NCI-H526 (cell line): Measurements from ENCODE around the gene SLCO3A1.
"Not testable (repeated sequence)": the region's sequence is repeated elsewhere in the genome, so short reads cannot be mapped to it uniquely, and the experiment has no call there.

ENCODE experiments used
- DNase-seq, 2 experiments: peaks; one replicate each; lab custom pipeline; 2025; lab: John Stamatoyannopoulos, UW

SLCO3A1 gene

DNA sequence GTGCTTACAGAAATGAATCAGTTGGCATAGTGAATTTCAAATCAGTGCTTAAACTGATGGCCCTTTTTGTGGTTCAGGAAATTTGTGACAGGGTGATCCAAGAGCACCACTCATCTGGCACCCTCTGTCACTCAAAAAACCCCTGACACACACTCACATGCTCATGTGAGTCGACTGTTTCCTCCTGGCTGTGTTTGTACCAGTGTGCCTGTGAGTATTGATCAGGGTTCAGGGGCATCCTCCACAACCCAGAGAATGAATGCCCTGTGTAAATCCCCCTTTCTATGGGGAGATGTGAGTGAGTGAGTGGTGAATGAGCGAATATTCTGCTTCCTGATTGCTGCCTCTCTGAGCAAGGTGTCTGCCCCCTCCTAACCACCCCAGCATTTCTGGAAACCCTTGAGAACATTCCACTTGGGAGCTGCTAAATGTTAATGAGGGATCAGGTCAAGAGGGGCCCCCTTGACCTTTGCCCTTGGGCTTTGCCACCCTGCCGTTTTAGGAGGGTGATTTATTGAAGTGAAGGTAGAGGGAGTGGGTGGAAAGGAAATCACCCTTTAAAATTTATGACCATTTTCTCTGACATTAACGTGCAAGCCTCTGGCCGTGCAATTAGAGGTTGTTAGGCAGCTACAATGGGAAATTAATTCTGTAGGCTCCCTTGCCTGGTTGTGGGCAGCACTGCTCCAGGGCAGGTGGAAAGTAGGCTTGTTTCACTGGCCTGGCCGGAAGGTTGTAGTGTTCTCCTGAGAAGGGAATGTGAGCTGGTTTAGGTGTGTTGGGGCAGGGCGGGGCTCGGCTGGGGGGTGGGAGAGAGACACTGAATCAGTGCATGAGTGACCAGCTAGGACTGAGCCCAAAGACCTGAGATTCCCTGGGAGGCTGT lies 87.2 kb downstream of the SLCO3A1 start:
- DNase-seq: peak in 1 of 2 experiments; percentile 27

DNA sequence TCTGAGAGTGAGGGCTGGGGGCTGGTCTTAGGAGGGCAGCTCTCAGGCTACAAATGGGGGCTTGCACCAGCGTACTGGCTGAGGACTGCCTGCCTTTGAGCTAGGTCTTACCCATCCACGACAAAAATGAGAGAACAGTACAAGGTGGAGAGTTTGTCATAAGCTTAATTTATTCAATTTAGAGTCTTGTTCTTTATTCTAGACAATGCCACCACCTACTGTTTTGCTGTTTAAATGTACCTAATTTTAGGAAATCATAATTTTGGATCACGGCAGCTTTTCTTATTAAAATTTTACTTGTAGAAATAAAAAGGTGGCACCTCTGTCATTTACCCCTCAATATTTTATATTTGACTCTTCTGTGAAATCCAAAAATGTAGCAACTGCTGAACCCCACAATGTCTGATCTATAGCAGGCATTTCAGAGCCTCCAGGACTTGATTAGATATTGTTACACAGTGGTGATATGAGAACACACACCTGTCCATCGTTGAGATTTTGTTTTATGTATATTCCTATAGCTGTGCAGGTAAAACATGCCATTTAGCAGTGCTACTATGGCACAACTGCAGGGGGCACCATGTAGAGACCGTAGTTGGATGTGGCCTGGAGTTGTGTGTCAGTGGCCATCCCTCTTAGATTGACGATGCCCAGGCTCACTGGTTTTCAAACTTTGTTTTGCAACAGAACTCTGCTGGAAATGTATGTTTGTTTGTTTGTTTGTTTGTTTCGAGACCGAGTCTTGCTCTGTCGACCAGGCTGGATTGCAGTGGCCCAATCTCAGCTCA lies 88.6 kb downstream of the SLCO3A1 start:
- DNase-seq: no peak

DNA sequence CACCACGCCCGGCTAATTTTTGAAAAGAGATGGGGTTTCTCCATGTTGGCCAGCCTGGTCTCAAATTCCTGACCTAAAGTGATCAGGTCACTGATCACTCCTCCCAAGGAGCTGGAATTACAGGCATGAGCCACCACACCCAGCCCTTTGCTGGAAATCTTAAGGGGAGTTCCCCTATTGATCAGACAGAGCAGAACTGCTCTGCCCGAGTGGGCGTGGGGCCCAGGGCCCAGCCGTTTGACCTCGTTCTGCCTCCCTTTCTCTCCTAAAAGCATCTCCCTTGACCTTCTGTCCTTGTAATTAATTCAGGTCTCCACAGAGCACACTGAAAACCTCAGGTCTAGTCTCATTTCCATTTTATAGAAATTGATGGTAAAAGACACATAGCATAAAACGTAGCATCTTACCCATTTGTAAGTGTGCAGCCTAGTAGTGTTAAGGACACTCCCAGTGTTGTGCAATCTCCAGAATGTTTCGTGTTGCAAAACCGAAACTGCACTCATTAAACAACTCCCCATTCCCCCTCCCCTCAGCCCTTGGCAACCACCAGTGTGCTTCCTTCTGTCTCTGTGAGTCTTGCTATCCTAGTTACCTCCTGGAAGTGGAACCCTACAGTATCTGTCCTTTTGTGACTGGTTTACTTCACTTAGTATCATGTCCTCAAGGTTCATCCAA lies 89.3 kb downstream of the SLCO3A1 start:
- DNase-seq: peak; percentile 34 to 48

GRCh38 chr15:91944331-91944730 lies 90.8 kb downstream of the SLCO3A1 start:
- DNase-seq: no peak

- no peak for DNase-seq
Measured at GRCh38 chr15:91945385-91945784, 91.9 kb downstream of the SLCO3A1 start.

- DNase-seq: no peak
Measured at GRCh38 chr15:91946075-91946474, 92.6 kb downstream of the SLCO3A1 start.

GRCh38 chr15:91946581-91947292 lies 93.2 kb downstream of the SLCO3A1 start:
- DNase-seq: no peak

DNA sequence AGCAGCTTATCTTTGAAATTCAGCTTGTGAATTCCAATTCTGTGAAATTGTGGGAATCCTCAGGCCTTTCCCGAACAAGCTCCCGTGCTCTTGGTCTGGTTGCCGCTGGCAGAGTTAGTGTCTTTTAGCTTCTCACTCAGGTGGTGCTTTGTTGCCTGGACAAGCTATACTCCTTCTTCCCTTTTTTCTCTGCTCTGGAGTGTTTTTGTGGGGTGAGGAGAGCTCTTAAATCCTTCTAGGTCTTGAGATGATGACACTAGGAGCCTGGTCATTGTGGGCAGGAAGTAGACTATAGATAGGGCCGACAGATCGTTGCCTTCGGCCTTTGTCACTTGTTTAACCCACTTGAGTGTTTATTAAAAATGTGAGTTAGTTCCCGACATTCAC lies 93.8 kb downstream of the SLCO3A1 start:
- no peak for DNase-seq

GRCh38 chr15:91947683-91948608 lies 94.4 kb downstream of the SLCO3A1 start:
- DNase-seq: no peak

- DNase-seq: no peak
Measured at GRCh38 chr15:91949361-91949760, 95.9 kb downstream of the SLCO3A1 start.

GRCh38 chr15:91950054-91950453 lies 96.5 kb downstream of the SLCO3A1 start:
- no peak for DNase-seq

GRCh38 chr15:91950631-91951329 lies 97.3 kb downstream of the SLCO3A1 start:
- DNase-seq: no peak

- DNase-seq: peak in 1 of 2 experiments; percentile 28
Measured at GRCh38 chr15:91952216-91952615, 98.7 kb downstream of the SLCO3A1 start.

GRCh38 chr15:91953432-91953831 lies 99.9 kb downstream of the SLCO3A1 start:
- DNase-seq: no peak

GRCh38 chr15:91954292-91954691 lies 100.8 kb downstream of the SLCO3A1 start:
- DNase-seq: no peak

GRCh38 chr15:91956026-91956723 lies 102.7 kb downstream of the SLCO3A1 start:
- peak in 1 of 2 experiments; percentile 13 for DNase-seq

GRCh38 chr15:91961357-91961756 lies 107.8 kb downstream of the SLCO3A1 start:
- DNase-seq: no peak

GRCh38 chr15:91963747-91964146 lies 110.2 kb downstream of the SLCO3A1 start:
- not testable (repeated sequence) for DNase-seq

DNA sequence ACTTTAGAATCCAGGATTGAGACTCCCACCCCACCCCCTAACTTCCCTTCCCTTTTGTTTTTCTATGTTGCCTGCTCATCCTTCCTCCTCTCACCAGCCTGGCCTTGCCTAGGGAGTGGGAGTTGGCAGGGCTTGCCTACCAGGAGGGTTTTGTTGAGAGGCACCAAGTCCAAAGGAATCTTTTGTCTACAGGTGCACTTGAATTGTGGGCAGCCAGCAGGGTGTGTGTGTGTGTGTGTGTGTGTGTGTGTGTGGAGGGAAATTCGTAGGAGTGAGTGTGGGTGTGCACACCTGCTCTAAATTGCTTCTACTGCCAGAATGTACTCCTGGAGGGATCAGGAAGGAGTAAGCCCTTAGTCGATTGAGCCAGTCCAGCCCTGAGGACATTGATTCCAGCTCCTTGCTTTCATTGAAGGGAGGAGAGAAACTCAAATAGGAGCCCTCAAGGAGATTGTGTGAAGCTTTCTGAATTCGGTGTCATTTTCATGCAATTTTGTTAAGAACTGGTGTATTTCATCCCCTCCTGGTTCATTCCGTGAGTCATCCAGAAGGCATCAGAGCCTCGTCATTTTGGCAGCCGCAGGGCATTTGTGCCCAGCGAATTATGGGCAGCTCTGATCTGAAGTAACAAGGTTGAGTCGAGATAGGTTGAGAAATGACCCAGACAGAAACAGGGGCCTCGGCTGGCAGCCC lies 112.1 kb downstream of the SLCO3A1 start:
- peak in 1 of 2 experiments; percentile 13 for DNase-seq
